SHP77 (cell line): ENCODE measurements around the gene ZFP36.

ENCODE experiments used
- DNase-seq, 2 experiments: peaks; one replicate each; lab custom pipeline; 2025; lab: John Stamatoyannopoulos, UW

The ZFP36 gene

GRCh38 chr19:39384839-39385568 is 21.6 kb upstream of the ZFP36 start:
- no peak for DNase-seq

GRCh38 chr19:39385629-39386411 is 20.8 kb upstream of the ZFP36 start:
- DNase-seq = no peak

- no peak for DNase-seq
Observed at GRCh38 chr19:39386557-39386956, 20.1 kb upstream of the ZFP36 start.

- no peak for DNase-seq
Observed at GRCh38 chr19:39388657-39389056, 18.0 kb upstream of the ZFP36 start.

- DNase-seq = no peak
Observed at GRCh38 chr19:39389631-39390414, 16.8 kb upstream of the ZFP36 start.

- DNase-seq = no peak
Observed at GRCh38 chr19:39390451-39390750, 16.2 kb upstream of the ZFP36 start.

- peak; percentile 100 for DNase-seq
Observed at GRCh38 chr19:39390751-39391437, 15.8 kb upstream of the ZFP36 start, which contains the start of the genes MED29 and PAF1. TSS of gene MED29 (plus strand) at chr19:39391378. CDS start at chr19:39391423, 45 bp downstream. TSS of gene PAF1 (minus strand) at chr19:39391106. CDS start at chr19:39390864, 242 bp downstream.

- DNase-seq = peak; percentile 75 to 80
Observed at GRCh38 chr19:39397360-39398296, 9.0 kb upstream of the ZFP36 start.

GRCh38 chr19:39398297-39398864 is 8.3 kb upstream of the ZFP36 start:
- DNase-seq = no peak

GRCh38 chr19:39399668-39400050 is 7.0 kb upstream of the ZFP36 start:
- DNase-seq = no peak

- DNase-seq = no peak
Observed at GRCh38 chr19:39400061-39400460, 6.6 kb upstream of the ZFP36 start.

GRCh38 chr19:39401070-39401548 is 5.5 kb upstream of the ZFP36 start:
- no peak for DNase-seq

GRCh38 chr19:39401549-39402345 is 4.9 kb upstream of the ZFP36 start:
- DNase-seq = no peak

- DNase-seq = peak; percentile 81 to 87
Observed at GRCh38 chr19:39402346-39403300, 4.0 kb upstream of the ZFP36 start.

GRCh38 chr19:39403331-39404312 is 3.0 kb upstream of the ZFP36 start:
- DNase-seq = peak; percentile 42 to 74

- DNase-seq = no peak
Observed at GRCh38 chr19:39405261-39405957, 1.2 kb upstream of the ZFP36 start.
